ENCODE measurements around the gene OR10A6.

OR10A6 gene

GRCh38 chr11:7964873-7965272 lies 33.8 kb upstream of the OR10A6 start:
- Histone ChIP-seq H3K27me3 (ENCODE audit: control insufficient read depth in 2 of 2, insufficient read depth in 2 of 2, low read length in 2 of 2) (no peaks in the 10 kb centered on the region), H3K27ac (ENCODE audit: low read depth in 2 of 2, low read length in 2 of 2) (no peak overlapping the region), H3K4me3 (ENCODE audit: low read length in 2 of 2) (no peak overlapping the region), H3K9ac (ENCODE audit: low read depth in 1 of 2, low read length in 2 of 2) (no peak overlapping the region), H3K9me3 (ENCODE audit: control insufficient read depth in 2 of 2, low read length in 2 of 2) (no peaks in the 10 kb centered on the region), H3K36me3 (ENCODE audit: control insufficient read depth in 2 of 2, insufficient read depth in 2 of 2, low read length in 2 of 2) (no peaks in the 10 kb centered on the region), H3K4me1 (ENCODE audit: control insufficient read depth in 2 of 2, insufficient read depth in 2 of 2, low read length in 2 of 2) (no peaks in the 10 kb centered on the region)

DNA sequence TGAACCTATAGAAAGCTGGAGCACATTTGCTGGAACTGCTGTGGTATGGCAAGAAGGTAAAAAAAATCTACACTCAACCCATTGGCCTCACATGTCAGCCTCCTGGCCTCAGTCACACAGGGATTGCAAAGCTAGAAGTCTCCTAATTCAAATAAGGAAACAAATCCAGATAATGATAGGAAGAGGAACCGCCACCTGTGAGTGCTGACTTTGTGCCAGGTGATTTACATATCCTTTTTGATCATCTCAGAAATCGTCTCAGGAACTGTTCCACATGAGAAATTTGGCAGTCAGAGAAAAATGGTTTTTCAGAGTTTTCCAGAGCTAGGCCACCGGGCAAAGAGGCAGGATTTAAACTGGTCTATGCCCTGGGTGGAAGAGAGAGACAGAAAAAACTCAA lies 33.2 kb upstream of the OR10A6 start:
- no peaks in the 10 kb centered on the region for H3K4me1 ChIP-seq (ENCODE audit: control insufficient read depth in 2 of 2, insufficient read depth in 2 of 2, low read length in 2 of 2)
- no peaks in the 10 kb centered on the region for H3K9me3 ChIP-seq (ENCODE audit: control insufficient read depth in 2 of 2, low read length in 2 of 2)
- H3K27me3 ChIP-seq (ENCODE audit: control insufficient read depth in 2 of 2, insufficient read depth in 2 of 2, low read length in 2 of 2): no peaks in the 10 kb centered on the region
- no peaks in the 10 kb centered on the region for H3K36me3 ChIP-seq (ENCODE audit: control insufficient read depth in 2 of 2, insufficient read depth in 2 of 2, low read length in 2 of 2)
- H3K27ac ChIP-seq (ENCODE audit: low read depth in 2 of 2, low read length in 2 of 2): no peak overlapping the region
- no peak overlapping the region for H3K9ac ChIP-seq (ENCODE audit: low read depth in 1 of 2, low read length in 2 of 2)
- H3K4me3 ChIP-seq (ENCODE audit: low read length in 2 of 2): no peak overlapping the region

DNA sequence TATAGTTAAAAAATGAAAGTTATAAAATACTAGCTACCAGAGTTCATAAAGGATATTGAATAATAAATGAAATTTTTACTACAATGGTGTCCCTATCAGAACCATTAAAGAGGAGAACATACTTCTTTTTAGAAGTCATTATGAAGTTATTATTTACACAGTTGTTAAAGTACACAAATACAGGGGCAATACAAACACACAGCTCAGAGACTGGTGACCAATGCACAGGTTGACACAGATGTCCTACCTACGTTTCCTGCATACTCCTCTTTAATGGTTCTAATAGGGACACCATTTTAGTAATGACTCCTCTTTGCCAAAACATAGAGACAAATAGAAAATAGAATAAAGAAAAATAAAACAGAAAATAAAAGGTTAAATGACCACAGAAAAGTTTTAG lies 24.1 kb upstream of the OR10A6 start:
- peaks cover 0 to 2% of the 10 kb centered on the region in 2 donors for H3K27me3 ChIP-seq (ENCODE audit: control insufficient read depth in 2 of 2, insufficient read depth in 2 of 2, low read length in 2 of 2)
- no peak overlapping the region for H3K4me3 ChIP-seq (ENCODE audit: low read length in 2 of 2)
- H3K27ac ChIP-seq (ENCODE audit: low read depth in 2 of 2, low read length in 2 of 2): no peak overlapping the region
- no peaks in the 10 kb centered on the region for H3K36me3 ChIP-seq (ENCODE audit: control insufficient read depth in 2 of 2, insufficient read depth in 2 of 2, low read length in 2 of 2)
- H3K9me3 ChIP-seq (ENCODE audit: control insufficient read depth in 2 of 2, low read length in 2 of 2): no peaks in the 10 kb centered on the region
- H3K9ac ChIP-seq (ENCODE audit: low read depth in 1 of 2, low read length in 2 of 2): no peak overlapping the region
- no peaks in the 10 kb centered on the region for H3K4me1 ChIP-seq (ENCODE audit: control insufficient read depth in 2 of 2, insufficient read depth in 2 of 2, low read length in 2 of 2)

DNA sequence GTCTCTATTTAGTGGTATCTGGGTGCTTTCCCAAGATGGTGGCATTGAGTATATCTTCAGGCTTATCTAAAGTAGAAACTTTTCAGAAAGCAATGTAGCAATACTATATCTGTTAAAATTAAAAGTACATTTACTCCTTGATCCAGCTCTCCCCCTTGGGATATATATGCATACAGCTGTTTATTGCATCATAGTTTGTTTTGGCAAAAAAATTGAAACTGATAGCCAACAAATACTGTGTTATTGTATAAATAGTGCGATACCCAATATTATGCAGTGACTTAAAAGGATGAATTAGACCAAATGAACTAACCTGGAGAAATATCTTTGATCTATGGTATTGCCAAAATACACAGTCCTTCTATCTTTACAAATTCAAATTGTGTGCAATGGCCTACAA lies 18.9 kb upstream of the OR10A6 start:
- Histone ChIP-seq H3K4me3 (ENCODE audit: low read length in 2 of 2) (no peak overlapping the region), H3K27me3 (ENCODE audit: control insufficient read depth in 2 of 2, insufficient read depth in 2 of 2, low read length in 2 of 2) (peaks cover 0 to 2% of the 10 kb centered on the region in 2 donors), H3K36me3 (ENCODE audit: control insufficient read depth in 2 of 2, insufficient read depth in 2 of 2, low read length in 2 of 2) (no peaks in the 10 kb centered on the region), H3K9ac (ENCODE audit: low read depth in 1 of 2, low read length in 2 of 2) (no peak overlapping the region), H3K9me3 (ENCODE audit: control insufficient read depth in 2 of 2, low read length in 2 of 2) (peaks cover 0 to 2% of the 10 kb centered on the region in 2 donors), H3K4me1 (ENCODE audit: control insufficient read depth in 2 of 2, insufficient read depth in 2 of 2, low read length in 2 of 2) (no peaks in the 10 kb centered on the region), H3K27ac (ENCODE audit: low read depth in 2 of 2, low read length in 2 of 2) (no peak overlapping the region)

DNA sequence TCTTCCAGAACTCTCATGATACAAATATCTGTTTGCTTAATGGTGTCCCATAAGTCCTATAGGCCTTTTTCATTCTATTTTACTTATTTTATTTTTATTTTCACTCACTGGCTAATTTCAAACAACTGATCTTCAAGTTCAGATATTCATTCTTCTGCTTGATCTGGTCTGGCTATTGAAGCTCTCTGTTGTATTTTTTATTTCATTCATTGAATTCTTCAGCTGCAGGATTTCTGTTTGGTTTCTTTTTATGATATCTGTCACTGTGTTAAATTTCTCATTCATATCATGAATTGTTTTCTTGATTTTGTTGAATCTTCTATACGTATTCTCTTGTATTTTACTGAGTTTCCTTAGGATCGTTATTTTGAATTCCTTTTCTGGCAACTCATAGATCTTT lies 13.1 kb upstream of the OR10A6 start:
- H3K9me3 ChIP-seq (ENCODE audit: control insufficient read depth in 2 of 2, low read length in 2 of 2): peaks cover 0 to 5% of the 10 kb centered on the region in 2 donors
- H3K36me3 ChIP-seq (ENCODE audit: control insufficient read depth in 2 of 2, insufficient read depth in 2 of 2, low read length in 2 of 2): no peaks in the 10 kb centered on the region
- no peak overlapping the region for H3K4me3 ChIP-seq (ENCODE audit: low read length in 2 of 2)
- no peak overlapping the region for H3K27ac ChIP-seq (ENCODE audit: low read depth in 2 of 2, low read length in 2 of 2)
- H3K4me1 ChIP-seq (ENCODE audit: control insufficient read depth in 2 of 2, insufficient read depth in 2 of 2, low read length in 2 of 2): no peaks in the 10 kb centered on the region
- no peak overlapping the region for H3K9ac ChIP-seq (ENCODE audit: low read depth in 1 of 2, low read length in 2 of 2)
- H3K27me3 ChIP-seq (ENCODE audit: control insufficient read depth in 2 of 2, insufficient read depth in 2 of 2, low read length in 2 of 2): no peaks in the 10 kb centered on the region

DNA sequence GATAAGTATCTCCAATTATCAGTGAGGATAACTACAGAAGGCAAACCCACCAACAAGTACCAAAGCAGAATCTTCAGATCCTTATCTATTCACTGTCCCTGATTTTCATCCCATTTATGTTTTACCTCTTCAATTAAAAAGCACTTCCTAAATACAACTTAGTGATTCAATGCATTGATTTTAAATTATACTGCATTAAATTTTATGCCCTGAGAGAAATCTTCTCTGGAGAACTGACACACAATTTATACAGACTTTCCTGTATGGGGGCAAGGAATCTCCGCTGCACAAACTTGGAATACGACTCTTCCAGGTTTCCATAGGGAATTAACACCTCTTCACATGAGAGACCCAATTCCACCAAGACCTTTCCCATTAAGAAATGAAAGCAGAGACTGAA lies 10.5 kb upstream of the OR10A6 start, which contains the start of gene OR10A3:
TSS of gene OR10A3 (minus strand) at position 101 of the 400 bp plus-strand sequence. CDS start 2,188 bp downstream, outside the sequence.
- H3K27ac ChIP-seq (ENCODE audit: low read depth in 2 of 2, low read length in 2 of 2): no peak within 1 kb of the TSS
- no peaks in the 10 kb centered on the region for H3K4me1 ChIP-seq (ENCODE audit: control insufficient read depth in 2 of 2, insufficient read depth in 2 of 2, low read length in 2 of 2)
- H3K36me3 ChIP-seq (ENCODE audit: control insufficient read depth in 2 of 2, insufficient read depth in 2 of 2, low read length in 2 of 2): no peaks in the 10 kb centered on the region
- no peak within 1 kb of the TSS for H3K4me3 ChIP-seq (ENCODE audit: low read length in 2 of 2)
- no peaks in the 10 kb centered on the region for H3K27me3 ChIP-seq (ENCODE audit: control insufficient read depth in 2 of 2, insufficient read depth in 2 of 2, low read length in 2 of 2)
- H3K9ac ChIP-seq (ENCODE audit: low read depth in 1 of 2, low read length in 2 of 2): no peak within 1 kb of the TSS
- peaks cover 0 to 5% of the 10 kb centered on the region in 2 donors for H3K9me3 ChIP-seq (ENCODE audit: control insufficient read depth in 2 of 2, low read length in 2 of 2)

DNA sequence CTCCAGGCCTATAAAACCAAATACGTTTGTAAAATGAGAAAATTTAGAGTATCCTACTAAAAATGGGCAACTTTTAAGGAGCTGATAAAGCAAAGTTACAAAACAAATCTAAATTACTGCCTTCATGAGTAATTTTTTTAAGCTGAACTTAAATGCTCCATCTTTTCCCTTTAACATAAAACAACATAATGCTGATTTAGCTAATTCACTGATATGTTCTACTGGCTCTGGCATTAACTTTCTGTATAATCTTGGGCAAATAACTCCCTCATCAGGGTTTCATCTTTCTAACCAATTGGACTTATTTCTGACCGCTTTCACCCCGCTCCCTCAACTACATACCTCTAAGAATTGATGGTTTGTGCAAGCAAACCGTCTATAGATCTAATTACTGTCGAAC lies 10.1 kb upstream of the OR10A6 start:
- Histone ChIP-seq H3K9me3 (ENCODE audit: control insufficient read depth in 2 of 2, low read length in 2 of 2) (peaks cover 0 to 5% of the 10 kb centered on the region in 2 donors), H3K4me1 (ENCODE audit: control insufficient read depth in 2 of 2, insufficient read depth in 2 of 2, low read length in 2 of 2) (no peaks in the 10 kb centered on the region), H3K27me3 (ENCODE audit: control insufficient read depth in 2 of 2, insufficient read depth in 2 of 2, low read length in 2 of 2) (no peaks in the 10 kb centered on the region), H3K27ac (ENCODE audit: low read depth in 2 of 2, low read length in 2 of 2) (no peak overlapping the region), H3K9ac (ENCODE audit: low read depth in 1 of 2, low read length in 2 of 2) (no peak overlapping the region), H3K4me3 (ENCODE audit: low read length in 2 of 2) (no peak overlapping the region), H3K36me3 (ENCODE audit: control insufficient read depth in 2 of 2, insufficient read depth in 2 of 2, low read length in 2 of 2) (no peaks in the 10 kb centered on the region)

DNA sequence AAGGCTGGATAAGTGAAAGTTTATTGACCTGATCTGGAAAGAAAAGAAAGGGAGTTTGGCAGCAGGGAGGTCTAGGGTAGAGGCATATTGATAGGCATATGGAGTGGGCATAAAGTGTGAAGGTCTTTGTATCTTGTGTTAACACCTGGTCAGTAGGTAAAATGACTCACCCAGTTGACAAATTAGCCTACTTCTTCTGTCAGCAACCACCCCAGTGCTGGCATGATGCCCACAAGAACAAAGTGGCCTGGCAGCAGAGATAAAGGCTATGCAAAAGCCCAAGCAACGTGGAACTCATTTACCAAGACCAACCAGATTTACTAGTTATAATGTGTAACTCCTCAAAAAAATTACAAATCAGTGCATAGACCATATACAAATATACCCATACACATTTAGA lies 5.5 kb upstream of the OR10A6 start:
- Histone ChIP-seq H3K4me3 (ENCODE audit: low read length in 2 of 2) (no peak overlapping the region), H3K9me3 (ENCODE audit: control insufficient read depth in 2 of 2, low read length in 2 of 2) (no peaks in the 10 kb centered on the region), H3K27me3 (ENCODE audit: control insufficient read depth in 2 of 2, insufficient read depth in 2 of 2, low read length in 2 of 2) (no peaks in the 10 kb centered on the region), H3K36me3 (ENCODE audit: control insufficient read depth in 2 of 2, insufficient read depth in 2 of 2, low read length in 2 of 2) (no peaks in the 10 kb centered on the region), H3K9ac (ENCODE audit: low read depth in 1 of 2, low read length in 2 of 2) (no peak overlapping the region), H3K4me1 (ENCODE audit: control insufficient read depth in 2 of 2, insufficient read depth in 2 of 2, low read length in 2 of 2) (no peaks in the 10 kb centered on the region), H3K27ac (ENCODE audit: low read depth in 2 of 2, low read length in 2 of 2) (no peak overlapping the region)

DNA sequence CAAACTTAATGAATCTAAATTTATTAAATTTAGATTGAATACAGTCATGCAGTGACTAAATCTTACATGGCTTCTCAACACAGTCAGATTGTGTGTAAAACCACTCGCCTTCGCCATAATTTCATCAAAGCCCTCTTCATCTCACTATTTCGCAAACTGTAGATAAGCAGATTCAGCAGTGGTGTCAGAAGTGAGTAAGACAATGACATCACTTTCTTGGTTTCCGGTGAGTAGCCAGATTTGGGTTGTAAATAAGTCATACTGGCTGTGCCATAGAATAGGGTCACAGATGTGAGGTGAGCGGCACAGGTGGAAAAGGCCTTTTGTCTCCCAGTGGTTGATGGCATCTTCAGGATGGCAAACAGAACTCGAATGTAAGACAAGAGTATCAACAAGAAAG lies 3.4 kb downstream of the OR10A6 start:
- Histone ChIP-seq H3K27me3 (ENCODE audit: control insufficient read depth in 2 of 2, insufficient read depth in 2 of 2, low read length in 2 of 2) (no peaks in the 10 kb centered on the region), H3K9me3 (ENCODE audit: control insufficient read depth in 2 of 2, low read length in 2 of 2) (no peaks in the 10 kb centered on the region), H3K4me1 (ENCODE audit: control insufficient read depth in 2 of 2, insufficient read depth in 2 of 2, low read length in 2 of 2) (no peaks in the 10 kb centered on the region), H3K9ac (ENCODE audit: low read depth in 1 of 2, low read length in 2 of 2) (no peak overlapping the region), H3K27ac (ENCODE audit: low read depth in 2 of 2, low read length in 2 of 2) (no peak overlapping the region), H3K4me3 (ENCODE audit: low read length in 2 of 2) (no peak overlapping the region), H3K36me3 (ENCODE audit: control insufficient read depth in 2 of 2, insufficient read depth in 2 of 2, low read length in 2 of 2) (no peaks in the 10 kb centered on the region)

DNA sequence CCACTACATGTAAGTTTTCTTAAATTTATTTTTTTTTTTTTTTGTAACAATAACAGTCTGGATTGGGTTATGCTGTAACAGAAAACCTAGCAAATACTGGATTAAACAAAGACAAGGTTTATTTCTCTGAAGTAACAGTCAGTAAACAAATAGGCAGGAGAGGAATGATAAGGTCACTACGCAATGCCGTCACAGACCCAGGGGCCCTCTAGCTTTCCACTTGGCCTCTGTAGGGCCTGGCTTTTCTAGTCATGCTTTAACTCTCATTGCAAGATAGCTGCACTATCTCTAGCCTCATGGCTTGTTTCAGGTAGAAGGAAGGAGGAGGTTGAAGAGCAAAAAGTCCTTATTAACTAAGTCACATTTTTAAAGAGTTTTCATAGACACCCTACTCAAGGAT lies 6.5 kb downstream of the OR10A6 start:
- H3K27me3 ChIP-seq (ENCODE audit: control insufficient read depth in 2 of 2, insufficient read depth in 2 of 2, low read length in 2 of 2): no peaks in the 10 kb centered on the region
- H3K36me3 ChIP-seq (ENCODE audit: control insufficient read depth in 2 of 2, insufficient read depth in 2 of 2, low read length in 2 of 2): no peaks in the 10 kb centered on the region
- H3K4me3 ChIP-seq (ENCODE audit: low read length in 2 of 2): no peak overlapping the region
- H3K4me1 ChIP-seq (ENCODE audit: control insufficient read depth in 2 of 2, insufficient read depth in 2 of 2, low read length in 2 of 2): no peaks in the 10 kb centered on the region
- H3K27ac ChIP-seq (ENCODE audit: low read depth in 2 of 2, low read length in 2 of 2): no peak overlapping the region
- H3K9me3 ChIP-seq (ENCODE audit: control insufficient read depth in 2 of 2, low read length in 2 of 2): no peaks in the 10 kb centered on the region
- H3K9ac ChIP-seq (ENCODE audit: low read depth in 1 of 2, low read length in 2 of 2): no peak overlapping the region

GRCh38 chr11:7918141-7918540 lies 12.9 kb downstream of the OR10A6 start:
- no peak overlapping the region for H3K27ac ChIP-seq (ENCODE audit: low read depth in 2 of 2, low read length in 2 of 2)
- H3K4me1 ChIP-seq (ENCODE audit: control insufficient read depth in 2 of 2, insufficient read depth in 2 of 2, low read length in 2 of 2): no peaks in the 10 kb centered on the region
- no peaks in the 10 kb centered on the region for H3K36me3 ChIP-seq (ENCODE audit: control insufficient read depth in 2 of 2, insufficient read depth in 2 of 2, low read length in 2 of 2)
- no peaks in the 10 kb centered on the region for H3K27me3 ChIP-seq (ENCODE audit: control insufficient read depth in 2 of 2, insufficient read depth in 2 of 2, low read length in 2 of 2)
- no peak overlapping the region for H3K9ac ChIP-seq (ENCODE audit: low read depth in 1 of 2, low read length in 2 of 2)
- H3K9me3 ChIP-seq (ENCODE audit: control insufficient read depth in 2 of 2, low read length in 2 of 2): no peaks in the 10 kb centered on the region
- H3K4me3 ChIP-seq (ENCODE audit: low read length in 2 of 2): no peak overlapping the region

All from mucosa of rectum (tissue), 2 donors.